ENCODE results near the gene IL17REL.
A peak's percentile ranks its signal among the peaks of the same experiment; 100 is the strongest.

DNA sequence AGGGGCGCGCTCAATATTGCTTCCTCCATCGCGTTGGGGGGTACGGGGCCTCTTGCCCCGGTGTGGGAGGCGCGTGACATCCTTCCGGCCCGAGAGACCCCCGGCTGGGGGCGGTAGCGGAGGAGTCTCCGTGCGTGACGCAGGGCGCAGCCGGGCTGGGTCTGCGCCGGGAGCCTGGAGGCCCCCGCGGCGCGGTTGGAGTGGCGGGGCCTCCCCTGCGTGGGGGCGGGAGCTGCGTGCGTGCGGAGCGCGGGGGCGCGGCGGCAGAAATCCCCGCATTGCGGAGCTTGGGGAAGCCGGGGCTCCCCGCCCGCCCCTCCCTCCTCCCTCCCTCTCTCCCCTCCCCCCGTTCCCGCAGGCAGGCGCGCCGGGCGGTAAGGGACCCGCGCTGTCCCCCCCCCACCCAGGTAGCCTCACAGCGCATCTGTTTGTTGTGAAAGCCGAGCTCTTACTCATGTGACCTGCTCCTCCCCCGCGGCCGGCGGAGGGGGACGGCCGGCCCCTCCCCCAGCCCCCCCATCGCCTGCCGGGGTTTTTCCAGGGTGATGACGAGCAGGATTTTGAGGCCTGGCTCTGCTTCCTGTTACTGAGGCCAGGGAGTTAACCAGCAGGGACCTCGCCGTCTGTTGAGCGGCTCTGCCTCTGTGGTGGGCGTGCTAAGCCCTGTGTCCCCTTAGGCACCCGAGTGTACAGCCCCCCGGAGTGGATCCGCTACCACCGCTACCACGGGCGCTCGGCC is 50.4 kb downstream of the IL17REL start:
- peak in 1 of 2 donors; percentile 64 for TF ChIP-seq POLR2A (IDR thresholded peaks at IDR 0.05)
- TF ChIP-seq, protein P1, sequence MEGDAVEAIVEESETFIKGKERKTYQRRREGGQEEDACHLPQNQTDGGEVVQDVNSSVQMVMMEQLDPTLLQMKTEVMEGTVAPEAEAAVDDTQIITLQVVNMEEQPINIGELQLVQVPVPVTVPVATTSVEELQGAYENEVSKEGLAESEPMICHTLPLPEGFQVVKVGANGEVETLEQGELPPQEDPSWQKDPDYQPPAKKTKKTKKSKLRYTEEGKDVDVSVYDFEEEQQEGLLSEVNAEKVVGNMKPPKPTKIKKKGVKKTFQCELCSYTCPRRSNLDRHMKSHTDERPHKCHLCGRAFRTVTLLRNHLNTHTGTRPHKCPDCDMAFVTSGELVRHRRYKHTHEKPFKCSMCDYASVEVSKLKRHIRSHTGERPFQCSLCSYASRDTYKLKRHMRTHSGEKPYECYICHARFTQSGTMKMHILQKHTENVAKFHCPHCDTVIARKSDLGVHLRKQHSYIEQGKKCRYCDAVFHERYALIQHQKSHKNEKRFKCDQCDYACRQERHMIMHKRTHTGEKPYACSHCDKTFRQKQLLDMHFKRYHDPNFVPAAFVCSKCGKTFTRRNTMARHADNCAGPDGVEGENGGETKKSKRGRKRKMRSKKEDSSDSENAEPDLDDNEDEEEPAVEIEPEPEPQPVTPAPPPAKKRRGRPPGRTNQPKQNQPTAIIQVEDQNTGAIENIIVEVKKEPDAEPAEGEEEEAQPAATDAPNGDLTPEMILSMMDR (IDR thresholded peaks at IDR 0.05), result no peak
